Measurements from ENCODE around the gene UROS.

- TF ChIP-seq CTCF (IDR thresholded peaks at IDR 0.05; ENCODE audit: low read depth, low read length, poor library complexity, severe bottlenecking) (no peak), EZH2phosphoT487 (IDR thresholded peaks at IDR 0.05; ENCODE audit: borderline replicate concordance, low read length) (no peak)
Measured at GRCh38 chr10:125808047-125808446, 15.0 kb downstream of the UROS start.
